WERI-Rb-1 (cell line): ENCODE results near the gene IL1RAPL1.

Experiments
- DNase-seq: peaks from one replicate; pipeline ENCODE4 v3.0.0-alpha.2; 2020
- H3K27ac ChIP-seq: fragments of 250-450 bp; sonication (Bioruptor Pico); 2 replicates; pipeline ENCODE4 v1.5.1; 2020; ENCODE audit warnings: mild to moderate bottlenecking, moderate library complexity
- H3K27me3 ChIP-seq: fragments of 250-450 bp; sonication (Bioruptor Pico); 2 replicates; pipeline ENCODE4 v1.5.1; 2021; ENCODE audit warnings: mild to moderate bottlenecking, low read depth, moderate library complexity; ENCODE audit not compliant: insufficient read depth, severe bottlenecking
- H3K36me3 ChIP-seq: fragments of 250-450 bp; sonication (Bioruptor Pico); 2 replicates; pipeline ENCODE4 v1.5.1; 2020; ENCODE audit warnings: mild to moderate bottlenecking, moderate library complexity
- H3K4me3 ChIP-seq: 2 replicates; pipeline ENCODE4 v1.5.1; 2011; ENCODE audit warnings: low read depth, mild to moderate bottlenecking, control low read depth, low read length
- H3K9me3 ChIP-seq: fragments of 250-450 bp; sonication (Bioruptor Pico); 2 replicates; pipeline ENCODE4 v1.5.1; 2021; ENCODE audit warnings: mild to moderate bottlenecking, moderate library complexity; ENCODE audit not compliant: severe bottlenecking
- CTCF ChIP-seq: IDR thresholded peaks from 2 replicates; pipeline ENCODE4 v1.5.1; 2011; ENCODE audit warnings: low read depth, mild to moderate bottlenecking, control low read depth, inconsistent platforms, low read length

The IL1RAPL1 gene

DNA sequence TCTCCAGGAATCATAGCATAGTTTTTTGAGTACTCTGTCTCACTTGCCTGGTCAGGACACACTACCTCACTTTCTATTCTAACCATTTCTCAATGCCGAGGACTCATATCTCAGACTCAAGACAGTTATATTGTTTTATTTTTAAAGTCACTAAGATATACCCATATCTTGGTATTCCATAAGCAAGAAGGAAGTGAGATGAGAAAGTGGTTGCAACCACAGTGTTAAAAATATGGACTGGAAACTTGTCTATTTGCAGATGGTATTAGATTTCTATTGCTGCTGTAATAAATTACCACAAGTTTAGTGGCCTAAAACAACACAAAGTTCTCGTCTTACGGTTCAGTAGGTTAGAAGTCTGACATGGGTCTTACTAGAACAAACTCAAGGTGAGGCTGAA, 1283.4 kb downstream of the IL1RAPL1 start:
- Histone ChIP-seq H3K27ac (no peak overlapping the region), H3K4me3 (no peak overlapping the region), H3K9me3 (no peaks in the 10 kb centered on the region), H3K36me3 (no peaks in the 10 kb centered on the region), H3K27me3 (peaks cover 6% of the 10 kb centered on the region)
- TF ChIP-seq CTCF: no peak
- no peak for DNase-seq

- no peaks in the 10 kb centered on the region for H3K36me3 ChIP-seq
- H3K4me3 ChIP-seq: no peak overlapping the region
- peaks cover 9% of the 10 kb centered on the region for H3K27me3 ChIP-seq
- H3K9me3 ChIP-seq: no peaks in the 10 kb centered on the region
- no peak for DNase-seq
- TF ChIP-seq CTCF: no peak
- no peak overlapping the region for H3K27ac ChIP-seq
Measured at GRCh38 chrX:29872831-29873230, 1285.6 kb downstream of the IL1RAPL1 start.

DNA sequence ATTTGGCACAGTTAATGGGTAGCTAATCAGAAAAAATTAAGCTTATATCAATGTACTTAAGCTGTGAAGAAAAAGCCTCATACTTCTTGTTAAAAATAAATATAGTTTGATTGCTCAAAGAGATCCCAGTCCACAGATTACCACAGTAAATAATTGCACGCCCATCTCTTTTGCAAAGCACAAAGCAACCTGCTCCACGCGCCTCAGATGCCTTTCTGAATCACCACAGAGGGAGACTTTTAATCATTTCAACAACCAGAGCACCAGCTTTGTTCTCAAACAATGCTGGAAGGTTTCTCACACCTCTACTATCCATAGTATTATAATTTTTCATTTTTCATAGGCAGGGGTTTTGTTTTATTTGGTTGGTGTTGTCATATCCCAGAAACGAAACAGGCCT, 1289.5 kb downstream of the IL1RAPL1 start:
- no peak for TF ChIP-seq CTCF
- no peaks in the 10 kb centered on the region for H3K36me3 ChIP-seq
- no peak overlapping the region for H3K4me3 ChIP-seq
- no peak overlapping the region for H3K27ac ChIP-seq
- H3K9me3 ChIP-seq: no peaks in the 10 kb centered on the region
- peaks cover 9% of the 10 kb centered on the region for H3K27me3 ChIP-seq
- DNase-seq: no peak

DNA sequence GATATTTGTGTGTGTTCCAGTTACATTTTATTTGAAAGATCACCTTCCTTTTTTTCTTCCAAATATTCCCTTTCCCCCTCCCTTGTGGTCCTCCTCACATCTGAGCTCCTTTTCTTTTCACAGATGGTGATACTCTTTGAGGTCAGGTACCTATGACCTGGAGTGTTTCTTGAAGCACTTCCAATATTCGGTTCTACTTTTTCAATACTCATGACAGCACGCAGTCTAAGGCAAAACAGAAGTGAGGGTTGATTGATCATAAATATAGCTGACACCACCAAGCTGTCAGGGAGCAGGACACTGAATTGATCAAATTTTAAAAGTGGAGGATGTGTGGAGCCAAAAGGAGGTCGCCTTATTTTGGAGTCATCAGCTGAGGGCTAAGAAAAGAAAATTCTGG, 1293.7 kb downstream of the IL1RAPL1 start:
- no peak overlapping the region for H3K4me3 ChIP-seq
- no peak for TF ChIP-seq CTCF
- H3K27me3 ChIP-seq: peaks cover 1% of the 10 kb centered on the region
- no peaks in the 10 kb centered on the region for H3K36me3 ChIP-seq
- no peaks in the 10 kb centered on the region for H3K9me3 ChIP-seq
- no peak overlapping the region for H3K27ac ChIP-seq
- DNase-seq: no peak

DNA sequence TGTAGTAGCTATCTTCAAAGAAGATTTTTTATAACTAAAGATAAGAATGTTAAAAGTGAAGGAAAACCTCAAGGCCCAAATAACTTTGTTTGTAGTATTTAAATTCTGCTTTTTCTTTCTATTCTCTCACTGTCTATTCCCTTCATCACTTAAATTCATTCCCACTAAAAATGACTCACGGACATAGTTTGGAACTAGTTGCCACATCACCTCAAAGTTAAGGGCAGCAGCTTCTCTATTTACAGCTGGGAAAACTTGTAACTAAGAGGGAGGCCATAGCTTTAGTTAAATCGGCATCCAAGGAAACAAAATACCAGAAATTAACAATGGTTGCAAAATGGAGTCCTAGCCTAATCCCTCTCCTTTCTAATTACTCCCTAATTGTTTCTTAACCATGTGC, 1302.8 kb downstream of the IL1RAPL1 start:
- no peaks in the 10 kb centered on the region for H3K36me3 ChIP-seq
- H3K27me3 ChIP-seq: peaks cover 18% of the 10 kb centered on the region
- no peak overlapping the region for H3K27ac ChIP-seq
- H3K4me3 ChIP-seq: no peak overlapping the region
- H3K9me3 ChIP-seq: no peaks in the 10 kb centered on the region
- DNase-seq: no peak
- TF ChIP-seq CTCF: no peak

- Histone ChIP-seq H3K36me3 (no peaks in the 10 kb centered on the region), H3K27me3 (peaks cover 18% of the 10 kb centered on the region), H3K27ac (no peak overlapping the region), H3K9me3 (no peaks in the 10 kb centered on the region), H3K4me3 (no peak overlapping the region)
- TF ChIP-seq CTCF: no peak
- DNase-seq: no peak
Measured at GRCh38 chrX:29890646-29891200, 1303.5 kb downstream of the IL1RAPL1 start.
